Activated naive CD4-positive, alpha-beta T cell treated with anti-CD3 and anti-CD28 coated beads, Interleukin-2, amount 50 U/mL, for 24 hours (primary cell): ENCODE data around the gene THBS3.
"Not testable (repeated sequence)": the region's sequence is repeated elsewhere in the genome, so short reads cannot be mapped to it uniquely, and the experiment has no call there.

Experiments used
- H3K27ac Mint-ChIP-seq: one replicate; pipeline ENCODE4 v1.8.0; 2021; ENCODE audit warnings: mild to moderate bottlenecking, mixed read lengths
- H3K27me3 Mint-ChIP-seq: one replicate; pipeline ENCODE4 v1.8.0; 2021; ENCODE audit warnings: mixed read lengths
- H3K36me3 Mint-ChIP-seq: one replicate; pipeline ENCODE4 v1.8.0; 2021; ENCODE audit warnings: mixed read lengths
- H3K4me1 Mint-ChIP-seq: one replicate; pipeline ENCODE4 v1.8.0; 2021; ENCODE audit warnings: mixed read lengths
- H3K4me3 Mint-ChIP-seq: one replicate; pipeline ENCODE4 v1.8.0; 2021; ENCODE audit warnings: mild to moderate bottlenecking, mixed read lengths
- H3K9me3 Mint-ChIP-seq: one replicate; pipeline ENCODE4 v1.8.0; 2021; ENCODE audit warnings: mixed read lengths

Gene THBS3

DNA sequence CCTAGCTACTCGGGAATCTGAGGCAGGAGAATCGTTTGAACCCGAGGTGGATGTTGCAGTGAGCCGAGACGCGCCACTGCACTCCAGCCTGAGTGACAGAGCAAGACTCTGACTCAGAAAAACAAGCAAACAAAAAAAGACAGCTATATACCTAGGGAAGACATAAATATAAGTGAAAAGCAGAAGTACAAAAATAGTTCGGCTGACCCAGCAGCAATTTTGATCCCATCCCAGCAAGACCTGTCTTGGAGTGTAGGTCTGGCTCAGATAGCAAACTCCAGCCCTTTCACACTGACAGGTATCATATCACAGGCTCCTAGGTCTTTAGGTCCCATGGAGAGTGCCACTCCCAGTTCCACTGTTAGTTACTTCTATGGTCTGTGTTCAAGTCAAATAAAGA lies 15.3 kb upstream of the THBS3 start:
- no peak overlapping the region for H3K27ac Mint-ChIP-seq
- no peaks in the 10 kb centered on the region for H3K36me3 Mint-ChIP-seq
- H3K4me1 Mint-ChIP-seq: peaks cover 28% of the 10 kb centered on the region
- H3K4me3 Mint-ChIP-seq: no peak overlapping the region
- H3K9me3 Mint-ChIP-seq: no peaks in the 10 kb centered on the region
- no peaks in the 10 kb centered on the region for H3K27me3 Mint-ChIP-seq

- not testable (repeated sequence) for H3K36me3 Mint-ChIP-seq, H3K27ac Mint-ChIP-seq, H3K4me3 Mint-ChIP-seq, H3K9me3 Mint-ChIP-seq, H3K27me3 Mint-ChIP-seq
- peaks cover 12% of the 10 kb centered on the region for H3K4me1 Mint-ChIP-seq
Observed at GRCh38 chr1:155220211-155220965, 12.7 kb upstream of the THBS3 start.

GRCh38 chr1:155219592-155220031 lies 11.9 kb upstream of the THBS3 start:
- Mint-ChIP-seq H3K9me3 (no peaks in the 10 kb centered on the region), H3K36me3 (no peaks in the 10 kb centered on the region), H3K4me1 (peaks cover 12% of the 10 kb centered on the region), H3K27me3 (no peaks in the 10 kb centered on the region), H3K27ac (no peak overlapping the region), H3K4me3 (no peak overlapping the region)

- no peaks in the 10 kb centered on the region for H3K9me3 Mint-ChIP-seq
- H3K4me1 Mint-ChIP-seq: peaks cover 12% of the 10 kb centered on the region
- no peaks in the 10 kb centered on the region for H3K36me3 Mint-ChIP-seq
- H3K27me3 Mint-ChIP-seq: no peaks in the 10 kb centered on the region
- no peak overlapping the region for H3K4me3 Mint-ChIP-seq
- peak overlapping the region; percentile 70 for H3K27ac Mint-ChIP-seq
Observed at GRCh38 chr1:155218854-155219591, 11.3 kb upstream of the THBS3 start.

DNA sequence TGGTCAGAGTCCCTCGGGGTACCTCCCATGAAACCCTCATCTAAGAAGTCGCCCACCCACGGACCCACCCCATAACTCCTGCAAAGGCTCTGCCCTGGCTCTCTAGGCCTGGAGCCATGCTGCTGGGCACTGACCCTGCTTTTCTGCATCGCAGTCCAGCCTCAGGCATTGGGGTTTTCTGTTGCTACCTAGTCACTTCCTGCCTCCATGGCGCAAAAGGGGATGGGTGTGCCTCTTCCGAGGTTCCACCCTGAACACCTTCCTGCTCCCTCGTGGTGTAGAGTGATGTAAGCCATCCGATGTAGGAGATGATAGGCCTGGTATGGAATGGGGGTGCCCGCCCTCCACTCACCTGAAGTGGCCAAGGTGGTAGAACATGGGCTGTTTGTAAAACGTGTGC lies 7.0 kb upstream of the THBS3 start:
- H3K36me3 Mint-ChIP-seq, H3K27me3 Mint-ChIP-seq, H3K9me3 Mint-ChIP-seq, H3K4me3 Mint-ChIP-seq, H3K27ac Mint-ChIP-seq: not testable (repeated sequence)
- H3K4me1 Mint-ChIP-seq: peaks cover 14% of the 10 kb centered on the region

- not testable (repeated sequence) for H3K4me3 Mint-ChIP-seq, H3K36me3 Mint-ChIP-seq, H3K27me3 Mint-ChIP-seq, H3K9me3 Mint-ChIP-seq, H3K27ac Mint-ChIP-seq
- peaks cover 22% of the 10 kb centered on the region for H3K4me1 Mint-ChIP-seq
Observed at GRCh38 chr1:155212051-155212440, 4.3 kb upstream of the THBS3 start.

GRCh38 chr1:155211381-155212050 lies 3.8 kb upstream of the THBS3 start:
- H3K9me3 Mint-ChIP-seq, H3K36me3 Mint-ChIP-seq, H3K4me3 Mint-ChIP-seq, H3K27ac Mint-ChIP-seq, H3K27me3 Mint-ChIP-seq: not testable (repeated sequence)
- H3K4me1 Mint-ChIP-seq: peaks cover 26% of the 10 kb centered on the region

DNA sequence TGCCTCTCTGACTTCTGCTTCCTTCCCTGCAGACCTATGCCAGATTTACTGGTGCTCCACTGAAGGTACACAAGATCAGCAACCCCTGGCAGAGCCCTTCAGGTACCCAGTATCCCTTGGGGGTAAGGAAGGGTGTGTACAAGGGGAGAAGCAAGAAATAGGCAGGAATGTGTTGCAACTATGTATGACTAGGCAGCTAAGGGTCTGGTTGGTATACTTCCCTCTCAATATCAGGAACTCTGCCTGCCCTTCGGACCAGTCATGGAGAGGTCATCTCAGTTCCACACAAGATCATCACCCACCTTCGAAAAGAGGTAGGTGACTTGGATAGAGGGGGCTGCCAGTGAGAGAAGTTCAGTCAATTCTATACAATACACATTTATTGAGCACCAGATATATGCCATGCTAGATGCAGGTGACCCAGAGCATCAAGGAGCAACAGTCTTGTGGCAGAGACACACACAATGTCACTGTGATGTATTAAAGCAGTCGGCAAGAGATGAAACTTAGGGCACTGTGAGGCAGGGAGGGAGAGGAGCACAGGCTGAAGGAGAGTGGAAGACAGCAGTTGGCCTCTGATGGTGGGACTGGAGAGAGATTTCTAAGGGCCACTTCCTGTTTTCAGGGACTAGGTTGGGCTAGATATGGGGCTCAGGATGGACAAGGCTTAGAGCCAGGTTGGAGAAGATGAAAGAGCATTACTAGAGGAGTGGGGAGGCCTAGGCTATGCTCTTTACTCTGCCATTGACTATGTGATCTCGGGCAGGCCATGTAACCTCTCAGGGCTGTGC lies 2.8 kb upstream of the THBS3 start:
- H3K36me3 Mint-ChIP-seq: no peaks in the 10 kb centered on the region
- H3K27ac Mint-ChIP-seq: peak overlapping the region; percentile 13
- peaks cover 26% of the 10 kb centered on the region for H3K4me1 Mint-ChIP-seq
- H3K4me3 Mint-ChIP-seq: peak overlapping the region; percentile 38
- no peaks in the 10 kb centered on the region for H3K27me3 Mint-ChIP-seq
- no peaks in the 10 kb centered on the region for H3K9me3 Mint-ChIP-seq

GRCh38 chr1:155209312-155209721 lies 1.6 kb upstream of the THBS3 start:
- no peaks in the 10 kb centered on the region for H3K36me3 Mint-ChIP-seq
- no peaks in the 10 kb centered on the region for H3K9me3 Mint-ChIP-seq
- H3K4me3 Mint-ChIP-seq: peak overlapping the region; percentile 89
- peaks cover 26% of the 10 kb centered on the region for H3K4me1 Mint-ChIP-seq
- H3K27ac Mint-ChIP-seq: peak overlapping the region; percentile 78
- H3K27me3 Mint-ChIP-seq: no peaks in the 10 kb centered on the region

DNA sequence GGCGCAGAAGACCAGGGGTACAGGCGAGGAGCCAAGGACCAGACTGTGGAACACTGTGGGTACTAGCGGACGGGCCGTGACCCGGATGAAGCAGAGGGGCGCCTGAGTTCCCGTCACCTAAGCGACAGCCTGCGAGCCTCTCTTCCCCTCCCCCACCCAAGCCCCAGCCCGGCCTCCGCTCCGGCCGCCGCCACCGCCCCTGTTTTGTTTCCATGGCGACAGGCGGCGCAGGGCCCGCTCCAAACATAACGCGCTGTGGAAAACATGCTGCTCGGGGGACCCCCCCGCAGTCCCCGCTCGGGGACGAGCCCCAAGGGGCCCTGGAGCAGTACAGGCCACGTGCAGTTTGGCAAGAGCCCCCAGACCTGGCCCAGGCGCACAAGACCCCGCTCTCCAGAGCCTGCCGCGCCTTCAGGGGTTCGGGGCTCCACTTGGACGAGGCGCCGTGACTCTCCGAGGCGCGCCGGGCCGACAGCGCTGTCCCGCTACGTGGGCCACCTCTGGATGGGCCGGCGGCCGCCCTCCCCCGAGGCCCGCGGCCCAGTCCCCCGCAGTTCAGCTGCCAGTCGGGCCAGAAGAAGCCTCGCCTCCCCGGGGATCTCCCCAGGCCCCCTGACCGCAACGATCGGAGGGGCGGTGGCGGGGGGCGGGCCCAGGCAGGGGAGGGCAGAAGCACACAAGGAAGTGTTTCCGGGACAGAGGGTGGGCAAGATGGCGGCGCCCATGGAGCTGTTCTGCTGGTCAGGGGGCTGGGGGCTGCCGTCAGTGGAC lies 1.0 kb upstream of the THBS3 start, which contains the start of gene MTX1:
Gene MTX1, plus strand, starts transcription at position 155 of the 771 bp plus-strand sequence. Its CDS starts 110 bp downstream, at position 265.
- H3K27ac Mint-ChIP-seq: peak within 1 kb of the TSS; percentile 89
- H3K4me1 Mint-ChIP-seq: peaks cover 26% of the 10 kb centered on the region
- peak within 1 kb of the TSS; percentile 89 for H3K4me3 Mint-ChIP-seq
- H3K27me3 Mint-ChIP-seq: no peaks in the 10 kb centered on the region
- H3K36me3 Mint-ChIP-seq: no peaks in the 10 kb centered on the region
- no peaks in the 10 kb centered on the region for H3K9me3 Mint-ChIP-seq

GRCh38 chr1:155206891-155207805 lies 549 bp downstream of the THBS3 start:
- Mint-ChIP-seq H3K27me3 (no peaks in the 10 kb centered on the region), H3K4me1 (peaks cover 26% of the 10 kb centered on the region), H3K9me3 (no peaks in the 10 kb centered on the region), H3K4me3 (peak overlapping the region; percentile 73), H3K36me3 (no peaks in the 10 kb centered on the region), H3K27ac (peak overlapping the region; percentile 68)

GRCh38 chr1:155205969-155206593 lies 1.6 kb downstream of the THBS3 start:
- H3K27me3 Mint-ChIP-seq: no peaks in the 10 kb centered on the region
- peaks cover 26% of the 10 kb centered on the region for H3K4me1 Mint-ChIP-seq
- H3K36me3 Mint-ChIP-seq: no peaks in the 10 kb centered on the region
- H3K27ac Mint-ChIP-seq: no peak overlapping the region
- no peaks in the 10 kb centered on the region for H3K9me3 Mint-ChIP-seq
- no peak overlapping the region for H3K4me3 Mint-ChIP-seq

GRCh38 chr1:155205035-155205434 lies 2.7 kb downstream of the THBS3 start:
- Mint-ChIP-seq H3K4me3 (no peak overlapping the region), H3K36me3 (no peaks in the 10 kb centered on the region), H3K9me3 (no peaks in the 10 kb centered on the region), H3K27me3 (no peaks in the 10 kb centered on the region), H3K4me1 (peaks cover 25% of the 10 kb centered on the region), H3K27ac (no peak overlapping the region)
